Breast epithelium (tissue), 3 donors: Measurements from ENCODE around the gene CYSTM1.

Experiments used
- POLR2A ChIP-seq: fragments of 450-650 bp; IDR thresholded peaks from one replicate; pipeline ENCODE4 v1.6.1; 2016; ENCODE audit warnings: antibody characterized with exemption, mild to moderate bottlenecking, moderate library complexity
- POLR2AphosphoS5 ChIP-seq, 3 donors: sonication (generic); formaldehyde crosslinking; IDR thresholded peaks; one replicate each; pipeline ENCODE4 v1.6.1; 2017; ENCODE audit warnings: antibody characterized with exemption in 3 of 3

DNA sequence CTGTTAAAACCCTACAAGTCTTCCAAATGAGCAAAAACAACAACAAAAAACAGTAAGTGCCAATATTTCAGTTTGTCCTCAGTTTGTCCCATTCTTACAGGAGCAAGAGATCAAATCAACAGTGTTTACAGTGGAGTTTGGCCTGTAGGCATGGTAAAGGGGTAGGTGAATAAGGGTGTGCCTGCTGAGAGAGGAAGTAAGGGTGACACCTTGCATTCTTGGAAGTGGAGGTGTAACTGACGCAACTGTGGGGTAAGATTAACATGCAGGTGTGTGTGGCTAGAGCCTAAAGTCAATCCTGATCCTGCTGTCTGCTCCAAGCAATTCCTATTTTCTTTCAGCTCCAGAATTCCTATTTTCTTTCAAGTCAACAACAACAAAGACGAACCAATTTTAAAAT lies 84.5 kb downstream of the CYSTM1 start:
- no peak for TF ChIP-seq POLR2AphosphoS5 (IDR thresholded peaks at IDR 0.05)
- TF ChIP-seq POLR2A = no peak
